H1 (cell line): Measurements from ENCODE around the gene POLR1G. TPM values are rescaled to one million over a fixed set of nuclear protein-coding genes. Genes with fewer than 3 reads are reported as not detected.

Experiments
- CBX5 ChIP-seq: fragments of 300-800, 300-1000 bp; sonication (generic); IDR thresholded peaks from 2 replicates; pipeline ENCODE4 v1.7.1; 2016; ENCODE audit warnings: antibody characterized with exemption, low read length, low read depth
- CHD2 ChIP-seq: IDR thresholded peaks from 2 replicates; pipeline ENCODE4 v1.6.1; 2012; ENCODE audit warnings: low read length, improper control_type of control experiment
- CREB1 ChIP-seq: IDR thresholded peaks from 2 replicates; pipeline ENCODE4 v1.6.1; 2012; ENCODE audit warnings: inconsistent platforms
- EGR1 ChIP-seq: IDR thresholded peaks from 2 replicates; pipeline ENCODE4 v1.6.1; 2011; ENCODE audit warnings: low read depth, low read length, borderline replicate concordance
- FOSL1 ChIP-seq: IDR thresholded peaks from 2 replicates; pipeline ENCODE4 v1.6.1; 2011; ENCODE audit warnings: mild to moderate bottlenecking, low read depth, low read length, moderate library complexity; ENCODE audit not compliant: insufficient read depth
- GABPA ChIP-seq: IDR thresholded peaks from 2 replicates; pipeline ENCODE4 v1.6.1; 2011; ENCODE audit warnings: mild to moderate bottlenecking, low read length, moderate library complexity, borderline replicate concordance; ENCODE audit not compliant: insufficient read depth
- HDAC6 ChIP-seq: IDR thresholded peaks from one replicate; pipeline ENCODE4 v1.7.1; 2012; ENCODE audit warnings: low read depth, mild to moderate bottlenecking, inconsistent platforms, low read length, moderate library complexity
- JUN ChIP-seq: IDR thresholded peaks from 2 replicates; pipeline ENCODE4 v1.6.1; 2011; ENCODE audit warnings: low read depth, mild to moderate bottlenecking, improper control_type of control experiment, low read length
- POU5F1 ChIP-seq: IDR thresholded peaks from 2 replicates; pipeline ENCODE4 v1.6.1; 2011; ENCODE audit warnings: low read depth, mild to moderate bottlenecking, low read length, moderate library complexity
- RAD21 ChIP-seq, 2 experiments: IDR thresholded peaks in 1 of 2; conservative IDR thresholded peaks in 1 of 2; 2 replicates each; pipeline ENCODE4 v1.6.1; 2011; ENCODE audit warnings: low read depth in 2 of 2, low read length in 2 of 2, improper control_type of control experiment in 1 of 2, inconsistent platforms in 1 of 2, mild to moderate bottlenecking in 1 of 2, moderate library complexity in 1 of 2
- RNF2 ChIP-seq: fragments of 200-900, 300-1000 bp; sonication (generic); IDR thresholded peaks from 2 replicates; pipeline ENCODE4 v1.7.1; 2016; ENCODE audit warnings: borderline replicate concordance, low read depth, mild to moderate bottlenecking, antibody characterized with exemption, low read length; ENCODE audit not compliant: poor library complexity, severe bottlenecking; ENCODE audit errors: missing control alignments
- SAP30 ChIP-seq: fragments of 300-600 bp; sonication (generic); IDR thresholded peaks from 2 replicates; pipeline ENCODE4 v1.7.1; 2012; ENCODE audit warnings: low read length, moderate library complexity, mild to moderate bottlenecking, inconsistent platforms; ENCODE audit not compliant: insufficient read depth, insufficient replicate concordance
- SIRT6 ChIP-seq: IDR thresholded peaks from one replicate; pipeline ENCODE4 v1.7.1; 2012; ENCODE audit warnings: low read length, inconsistent platforms
- SP1 ChIP-seq: IDR thresholded peaks from 2 replicates; pipeline ENCODE4 v1.6.1; 2011; ENCODE audit warnings: low read depth, low read length
- TBP ChIP-seq: IDR thresholded peaks from 2 replicates; pipeline ENCODE4 v1.6.1; 2011; ENCODE audit warnings: low read depth, low read length, improper control_type of control experiment
- ZNF274 ChIP-seq: IDR thresholded peaks from 2 replicates; pipeline ENCODE4 v1.7.0; 2012; ENCODE audit warnings: low read length, borderline replicate concordance; ENCODE audit errors: extremely low read depth
- polyA plus RNA-seq, 7 experiments: library from polyadenylated mRNA; depleted of rRNA in 3 of 7; stranded (reverse) in 5 of 7; unstranded in 2 of 7; fragments of >200 nt in 5 of 7; fragments of 200-250 nt in 2 of 7; gene quantifications; 1 replicate in 5 of 7; 2 replicates in 1 of 7; 4 replicates in 1 of 7; pipeline versions ENCODE4 v1.2.1 to v1.2.3, GENCODE V29; 2011 to 2013; ENCODE audit warnings: missing spikeins in 2 of 7, mixed read lengths in 2 of 7
- total RNA-seq: library from RNA; stranded (reverse); fragmentation: NEBNext Ultra II Directional; extraction: Animal tissue kit (Norgen Biotek cat#: 25700); gene quantifications from 2 replicates; pipeline ENCODE4 v1.2.1, GENCODE V29; 2021

The POLR1G gene
- total and polyA plus RNA-seq, 2 of the 8 experiments (the other 6 are each of a cell fraction or from before 2014, with no cell fraction given) = 16.8 to 34.8 TPM

DNA sequence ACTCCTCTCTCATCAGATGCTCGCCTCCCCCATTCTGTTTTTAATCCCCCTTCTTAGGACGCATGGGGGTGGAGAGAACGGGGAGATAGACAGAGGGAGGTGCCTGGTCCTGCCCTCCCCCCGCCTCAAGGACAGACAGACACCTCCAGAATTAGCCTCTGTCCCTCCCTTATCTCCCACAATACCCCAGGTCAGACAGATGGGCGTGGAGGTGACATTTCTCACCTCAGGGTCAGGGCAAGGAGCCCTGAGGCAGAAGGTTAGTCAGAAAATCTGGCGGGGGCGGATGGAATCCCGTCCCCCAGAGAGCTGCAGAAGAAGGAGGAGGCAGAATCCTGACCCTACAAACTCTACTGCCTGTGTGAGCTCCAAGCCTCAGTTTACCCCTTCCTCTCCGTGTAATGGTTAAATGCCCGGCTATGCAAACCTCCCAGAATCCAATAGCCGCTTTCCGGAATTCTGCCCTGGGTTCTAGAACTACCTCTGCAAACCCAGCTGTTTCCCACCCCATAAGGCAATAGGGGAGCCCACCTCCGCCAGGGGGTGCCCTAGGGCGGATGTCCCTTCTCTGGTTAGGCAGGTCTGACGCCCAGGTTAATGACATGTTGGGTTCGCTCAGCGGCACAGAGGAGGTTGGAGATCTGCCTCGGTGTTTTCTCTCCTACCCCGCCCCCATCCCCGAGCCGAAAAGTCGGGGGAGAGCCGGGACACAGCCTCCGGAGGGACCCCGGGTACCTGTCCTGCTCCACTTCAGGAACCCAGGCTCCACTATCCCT is 2.5 kb upstream of the POLR1G start (continued):
- TF ChIP-seq EGR1 (peak; percentile 70; the same call in 1 of the 2 replicates), ZNF274 (no peak), CREB1 (peak; percentile 65), FOSL1 (no peak), SP1 (peak; percentile 77), RAD21 (IDR thresholded peaks at IDR 0.05 in 1 of 2, conservative IDR thresholded peaks at IDR 0.05 in 1 of 2; ENCODE audit: low read depth in 2 of 2, low read length in 2 of 2) (peak in 1 of 2 experiments; percentile 48; a peak in 2 of 4 replicates), JUN (no peak), CBX5 (no peak), TBP (no peak), HDAC6 (no peak), POU5F1 (no peak), RNF2 (no peak), SAP30 (no peak), SIRT6 (no peak), GABPA (no peak), CHD2 (no peak)
